Fibroblast of gingiva (primary cell): ENCODE results near the gene NFATC3.

ENCODE experiments used
- DNase-seq: peaks from one replicate; pipeline ENCODE4 v3.0.0-alpha.2; 2011; ENCODE audit warnings: low read depth

The NFATC3 gene

GRCh38 chr16:68073902-68074760, 11.0 kb upstream of the NFATC3 start:
- DNase-seq = no peak

- no peak for DNase-seq
Observed at GRCh38 chr16:68074850-68075555, 10.2 kb upstream of the NFATC3 start.

GRCh38 chr16:68075980-68076379, 9.2 kb upstream of the NFATC3 start:
- DNase-seq = no peak

GRCh38 chr16:68076560-68076959, 8.6 kb upstream of the NFATC3 start:
- no peak for DNase-seq

GRCh38 chr16:68077866-68078700, 7.1 kb upstream of the NFATC3 start:
- DNase-seq = no peak

- no peak for DNase-seq
Observed at GRCh38 chr16:68078701-68079375, 6.3 kb upstream of the NFATC3 start.

- DNase-seq = no peak
Observed at GRCh38 chr16:68079376-68079625, 5.9 kb upstream of the NFATC3 start.

- DNase-seq = peak; percentile 21
Observed at GRCh38 chr16:68079626-68080344, 5.4 kb upstream of the NFATC3 start.

GRCh38 chr16:68081861-68082628, 3.1 kb upstream of the NFATC3 start:
- DNase-seq = no peak

GRCh38 chr16:68082629-68083238, 2.4 kb upstream of the NFATC3 start:
- no peak for DNase-seq

GRCh38 chr16:68083239-68083781, 1.9 kb upstream of the NFATC3 start:
- no peak for DNase-seq

- DNase-seq = peak; percentile 68
Observed at GRCh38 chr16:68083861-68084503, 1.2 kb upstream of the NFATC3 start.

GRCh38 chr16:68084504-68085258, 489 bp upstream of the NFATC3 start:
- peak; percentile 79 for DNase-seq

- peak; percentile 35 for DNase-seq
Observed at GRCh38 chr16:68086336-68086841, 1.2 kb downstream of the NFATC3 start.

GRCh38 chr16:68086860-68087268, 1.7 kb downstream of the NFATC3 start:
- DNase-seq = no peak

GRCh38 chr16:68087688-68088087, 2.5 kb downstream of the NFATC3 start:
- DNase-seq = no peak

GRCh38 chr16:68088130-68088972, 3.2 kb downstream of the NFATC3 start:
- DNase-seq = no peak

- no peak for DNase-seq
Observed at GRCh38 chr16:68089067-68089466, 3.9 kb downstream of the NFATC3 start.
